Esophagus muscularis mucosa (tissue), 4 donors: ENCODE measurements around the gene KIR2DL1.

Experiments used
- CTCF ChIP-seq, 3 experiments: fragments of 200-600 bp in 2 of 3; fragments of 450-650 bp in 1 of 3; sonication (generic) in 2 of 3; IDR thresholded peaks; one replicate each; pipeline ENCODE4 v1.5.1; 2017 to 2019; ENCODE audit warnings: antibody characterized with exemption in 3 of 3, mild to moderate bottlenecking in 2 of 3, moderate library complexity in 1 of 3
- EP300 ChIP-seq: sonication (generic); formaldehyde crosslinking; IDR thresholded peaks from one replicate; pipeline ENCODE4 v1.6.1; 2017; ENCODE audit warnings: antibody characterized with exemption
- POLR2A ChIP-seq: fragments of 450-650 bp; IDR thresholded peaks from one replicate; pipeline ENCODE4 v1.6.1; 2017; ENCODE audit warnings: antibody characterized with exemption, moderate library complexity, mild to moderate bottlenecking, low read depth

DNA sequence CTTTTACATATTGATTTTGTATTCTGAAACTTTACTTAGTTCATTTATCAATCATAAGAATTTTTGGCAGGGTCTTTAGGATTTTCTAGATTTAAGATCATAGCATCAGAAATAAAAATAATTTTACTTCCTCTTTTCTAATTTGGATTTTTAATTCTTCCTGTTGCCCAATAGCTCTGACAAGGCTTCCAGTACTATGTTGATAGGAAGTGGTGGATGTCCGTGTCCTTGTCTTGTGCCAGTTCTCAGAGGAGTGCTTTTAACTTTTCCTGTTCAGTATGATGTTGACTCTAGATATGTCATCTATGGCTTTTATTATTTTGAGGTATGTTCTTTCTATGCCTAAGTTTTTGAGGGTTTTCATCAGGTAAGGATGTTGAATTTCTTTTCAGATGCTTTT lies 26.2 kb downstream of the KIR2DL1 start:
- TF ChIP-seq EP300 (no peak), CTCF (IDR thresholded peaks at IDR 0.05) (no peak), POLR2A (no peak)
